ENCODE measurements around the gene LHFPL2.

Gene LHFPL2

GRCh38 chr5:78613756-78614155, 34.8 kb downstream of the LHFPL2 start:
- no peak for DNase-seq

GRCh38 chr5:78613151-78613533, 35.4 kb downstream of the LHFPL2 start:
- no peak for DNase-seq

- DNase-seq, result no peak
Observed at GRCh38 chr5:78612227-78613150, 36.1 kb downstream of the LHFPL2 start.

- DNase-seq, result no peak
Observed at GRCh38 chr5:78611126-78611605, 37.4 kb downstream of the LHFPL2 start.

- DNase-seq, result no peak
Observed at GRCh38 chr5:78610636-78611035, 37.9 kb downstream of the LHFPL2 start.

- DNase-seq, result no peak
Observed at GRCh38 chr5:78610163-78610583, 38.4 kb downstream of the LHFPL2 start.

GRCh38 chr5:78607864-78608263, 40.7 kb downstream of the LHFPL2 start:
- DNase-seq, result no peak

- no peak for DNase-seq
Observed at GRCh38 chr5:78606241-78606640, 42.3 kb downstream of the LHFPL2 start.

GRCh38 chr5:78605611-78606010, 43.0 kb downstream of the LHFPL2 start:
- DNase-seq, result no peak

- no peak for DNase-seq
Observed at GRCh38 chr5:78604689-78605285, 43.8 kb downstream of the LHFPL2 start.

- DNase-seq, result no peak
Observed at GRCh38 chr5:78603636-78604175, 44.9 kb downstream of the LHFPL2 start.

GRCh38 chr5:78602400-78602799, 46.2 kb downstream of the LHFPL2 start:
- no peak for DNase-seq

GRCh38 chr5:78601559-78602314, 46.8 kb downstream of the LHFPL2 start:
- no peak for DNase-seq

GRCh38 chr5:78600687-78601414, 47.7 kb downstream of the LHFPL2 start:
- no peak for DNase-seq

- no peak for DNase-seq
Observed at GRCh38 chr5:78598973-78599372, 49.6 kb downstream of the LHFPL2 start.

GRCh38 chr5:78597974-78598371, 50.6 kb downstream of the LHFPL2 start:
- DNase-seq, result no peak

- DNase-seq, result no peak
Observed at GRCh38 chr5:78597068-78597973, 51.3 kb downstream of the LHFPL2 start.

GRCh38 chr5:78595458-78595921, 53.1 kb downstream of the LHFPL2 start:
- no peak for DNase-seq

GRCh38 chr5:78594610-78595457, 53.7 kb downstream of the LHFPL2 start:
- DNase-seq, result no peak

- DNase-seq, result no peak
Observed at GRCh38 chr5:78594021-78594420, 54.6 kb downstream of the LHFPL2 start.
